ENCODE results near the gene ZNF474. TPM values are rescaled to one million over a fixed set of nuclear protein-coding genes. Genes with fewer than 3 reads are reported as not detected.
"Not testable (repeated sequence)": the region's sequence is repeated elsewhere in the genome, so short reads cannot be mapped to it uniquely, and the experiment has no call there.

ZNF474 gene
- 0.44 TPM in 1 of 2 replicates, not detected in the other for total RNA-seq (2014; rRNA removed; shearing (Covaris generic))

- Histone ChIP-seq H3K36me3 (no peaks in the 10 kb centered on the region), H3K4me1 (replicated peaks) (peaks cover 27% of the 10 kb centered on the region), H3K9me3 (replicated peaks) (no peaks in the 10 kb centered on the region), H3K4me3 (no peak within 1 kb of the TSS), H3K27me3 (replicated peaks) (no peaks in the 10 kb centered on the region), H3K27ac (peak within 1 kb of the TSS; percentile 43)
- peak; percentile 79 to 89 for DNase-seq (ENCODE audit: low read depth in 1 of 2, low spot score in 2 of 2)
Measured at GRCh38 chr5:122129306-122129705, at the start of gene ZNF474. Gene ZNF474 (plus strand): TSS chr5:122129546. CDS start chr5:122151991, 22,445 bp downstream.

DNA sequence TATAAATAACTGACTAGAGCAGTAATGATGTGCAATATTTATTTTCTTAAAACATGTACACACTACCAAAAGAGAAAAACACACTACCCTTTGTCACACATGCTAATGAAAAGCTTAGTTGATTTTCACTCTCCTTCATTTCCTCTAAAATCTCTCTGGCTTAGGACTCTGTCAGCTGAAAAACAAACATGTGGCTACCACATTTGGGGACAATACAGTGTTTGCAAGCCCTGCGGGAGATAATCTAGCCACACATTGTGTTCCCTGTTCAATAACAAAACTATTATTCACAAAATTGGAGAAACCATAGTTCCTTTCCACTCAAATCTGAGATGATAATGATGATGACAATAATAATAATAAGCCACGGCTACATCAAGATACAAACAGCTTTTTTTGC is 47.8 kb upstream of the ZNF474 start:
- no peak overlapping the region for H3K27ac ChIP-seq
- H3K9me3 ChIP-seq (replicated peaks) = no peaks in the 10 kb centered on the region
- H3K4me1 ChIP-seq (replicated peaks) = peaks cover 39% of the 10 kb centered on the region
- no peak for DNase-seq (ENCODE audit: low read depth in 1 of 2, low spot score in 2 of 2)
- H3K27me3 ChIP-seq (replicated peaks) = no peaks in the 10 kb centered on the region
- H3K36me3 ChIP-seq = no peaks in the 10 kb centered on the region
- H3K4me3 ChIP-seq = no peak overlapping the region

GRCh38 chr5:122083535-122083934 is 45.8 kb upstream of the ZNF474 start:
- no peak for DNase-seq (ENCODE audit: low read depth in 1 of 2, low spot score in 2 of 2)
- Histone ChIP-seq H3K36me3 (no peaks in the 10 kb centered on the region), H3K4me1 (replicated peaks) (peaks cover 20% of the 10 kb centered on the region)

GRCh38 chr5:122085041-122085440 is 44.3 kb upstream of the ZNF474 start:
- Histone ChIP-seq H3K4me1 (replicated peaks) (peaks cover 20% of the 10 kb centered on the region), H3K9me3 (replicated peaks) (no peaks in the 10 kb centered on the region), H3K36me3 (no peaks in the 10 kb centered on the region), H3K27ac (no peak overlapping the region), H3K4me3 (no peak overlapping the region), H3K27me3 (replicated peaks) (no peaks in the 10 kb centered on the region)
- DNase-seq (ENCODE audit: low read depth in 1 of 2, low spot score in 2 of 2) = no peak

More at GRCh38 chr5:122083535-122083934, 45.8 kb upstream of the ZNF474 start:
- H3K4me3 ChIP-seq = no peak overlapping the region
- no peaks in the 10 kb centered on the region for H3K27me3 ChIP-seq (replicated peaks)
- no peaks in the 10 kb centered on the region for H3K9me3 ChIP-seq (replicated peaks)
- H3K27ac ChIP-seq = no peak overlapping the region

- H3K36me3 ChIP-seq = no peaks in the 10 kb centered on the region
- H3K4me3 ChIP-seq = no peak overlapping the region
- H3K9me3 ChIP-seq (replicated peaks) = no peaks in the 10 kb centered on the region
- DNase-seq (ENCODE audit: low read depth in 1 of 2, low spot score in 2 of 2) = peak in 1 of 2 experiments; percentile 41
- H3K27me3 ChIP-seq (replicated peaks) = no peaks in the 10 kb centered on the region
- H3K4me1 ChIP-seq (replicated peaks) = peaks cover 18% of the 10 kb centered on the region
- H3K27ac ChIP-seq = no peak overlapping the region
Measured at GRCh38 chr5:122089096-122090013, 40.0 kb upstream of the ZNF474 start.

DNA sequence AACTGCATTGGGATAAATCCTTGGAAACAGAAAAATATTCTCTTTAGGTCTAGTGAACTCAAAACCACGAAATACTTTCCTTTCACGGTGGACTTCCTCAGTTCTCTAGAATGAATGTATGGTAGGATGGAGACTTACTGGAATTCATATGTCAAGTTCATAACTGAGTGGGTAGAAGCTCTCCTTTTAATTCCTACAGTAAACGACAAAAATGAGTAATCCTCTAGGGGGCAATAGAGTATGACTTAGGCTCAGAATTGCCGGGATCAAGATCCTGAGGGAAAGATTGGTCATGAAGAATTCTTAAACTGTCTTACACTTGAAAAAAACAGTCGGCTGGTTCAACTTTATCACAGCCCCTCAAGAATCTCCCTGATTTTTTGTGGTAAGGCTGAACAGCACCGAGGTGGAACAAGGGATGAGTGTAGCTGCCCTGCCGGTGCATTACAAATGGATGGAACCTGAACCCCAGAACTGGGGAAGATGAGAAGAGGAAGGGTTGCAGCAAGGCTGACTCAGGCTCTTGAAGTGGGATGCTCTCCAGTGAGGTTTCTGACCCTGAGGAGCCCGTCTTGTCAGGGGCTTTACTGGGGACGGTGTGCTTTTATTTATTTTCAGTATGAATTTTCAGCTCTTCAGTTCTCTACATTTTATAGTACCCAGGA is 37.3 kb upstream of the ZNF474 start:
- Histone ChIP-seq H3K27ac (no peak overlapping the region), H3K36me3 (no peaks in the 10 kb centered on the region), H3K4me3 (no peak overlapping the region), H3K4me1 (replicated peaks) (peaks cover 18% of the 10 kb centered on the region), H3K9me3 (replicated peaks) (no peaks in the 10 kb centered on the region), H3K27me3 (replicated peaks) (no peaks in the 10 kb centered on the region)
- DNase-seq (ENCODE audit: low read depth in 1 of 2, low spot score in 2 of 2) = no peak

- Histone ChIP-seq H3K27me3 (replicated peaks) (no peaks in the 10 kb centered on the region), H3K9me3 (replicated peaks) (no peaks in the 10 kb centered on the region), H3K27ac (peak overlapping the region; percentile 17), H3K36me3 (no peaks in the 10 kb centered on the region), H3K4me1 (replicated peaks) (peaks cover 23% of the 10 kb centered on the region), H3K4me3 (no peak overlapping the region)
- DNase-seq (ENCODE audit: low read depth in 1 of 2, low spot score in 2 of 2) = peak in 1 of 2 experiments; percentile 66
Measured at GRCh38 chr5:122093415-122094180, 35.7 kb upstream of the ZNF474 start.

GRCh38 chr5:122094251-122094650 is 35.1 kb upstream of the ZNF474 start:
- H3K27ac ChIP-seq; H3K9me3 ChIP-seq (replicated peaks); H3K4me3 ChIP-seq; DNase-seq (ENCODE audit: low read depth in 1 of 2, low spot score in 2 of 2); H3K27me3 ChIP-seq (replicated peaks); H3K36me3 ChIP-seq: not testable (repeated sequence)
- peaks cover 27% of the 10 kb centered on the region for H3K4me1 ChIP-seq (replicated peaks)

DNA sequence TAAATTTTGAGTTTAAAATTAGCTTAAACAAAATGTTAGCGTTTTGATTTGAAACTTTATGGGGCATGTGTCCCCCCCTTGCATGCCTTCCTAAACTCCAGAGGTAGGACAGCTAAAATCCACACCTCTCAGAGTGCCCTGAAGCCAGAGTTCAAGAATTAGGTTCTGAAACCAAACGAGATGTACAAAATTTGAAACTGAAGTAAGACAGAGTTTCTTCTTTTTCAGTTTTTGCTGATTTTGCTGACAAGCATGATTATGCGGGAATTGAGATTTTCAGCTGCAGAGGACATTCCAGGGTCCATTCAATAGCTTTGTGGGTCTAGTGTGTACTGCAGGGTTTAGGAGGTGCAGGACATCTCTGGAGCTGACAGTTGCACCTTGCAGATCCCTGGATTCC is 34.2 kb upstream of the ZNF474 start:
- H3K9me3 ChIP-seq (replicated peaks) = no peaks in the 10 kb centered on the region
- H3K36me3 ChIP-seq = no peaks in the 10 kb centered on the region
- peaks cover 27% of the 10 kb centered on the region for H3K4me1 ChIP-seq (replicated peaks)
- H3K27ac ChIP-seq = no peak overlapping the region
- no peak overlapping the region for H3K4me3 ChIP-seq
- no peak for DNase-seq (ENCODE audit: low read depth in 1 of 2, low spot score in 2 of 2)
- H3K27me3 ChIP-seq (replicated peaks) = no peaks in the 10 kb centered on the region

- H3K27me3 ChIP-seq (replicated peaks) = no peaks in the 10 kb centered on the region
- H3K4me1 ChIP-seq (replicated peaks) = peaks cover 24% of the 10 kb centered on the region
- H3K36me3 ChIP-seq = no peaks in the 10 kb centered on the region
- no peak overlapping the region for H3K4me3 ChIP-seq
- no peak for DNase-seq (ENCODE audit: low read depth in 1 of 2, low spot score in 2 of 2)
- H3K9me3 ChIP-seq (replicated peaks) = no peaks in the 10 kb centered on the region
- H3K27ac ChIP-seq = no peak overlapping the region
Measured at GRCh38 chr5:122097391-122097790, 32.0 kb upstream of the ZNF474 start.

DNA sequence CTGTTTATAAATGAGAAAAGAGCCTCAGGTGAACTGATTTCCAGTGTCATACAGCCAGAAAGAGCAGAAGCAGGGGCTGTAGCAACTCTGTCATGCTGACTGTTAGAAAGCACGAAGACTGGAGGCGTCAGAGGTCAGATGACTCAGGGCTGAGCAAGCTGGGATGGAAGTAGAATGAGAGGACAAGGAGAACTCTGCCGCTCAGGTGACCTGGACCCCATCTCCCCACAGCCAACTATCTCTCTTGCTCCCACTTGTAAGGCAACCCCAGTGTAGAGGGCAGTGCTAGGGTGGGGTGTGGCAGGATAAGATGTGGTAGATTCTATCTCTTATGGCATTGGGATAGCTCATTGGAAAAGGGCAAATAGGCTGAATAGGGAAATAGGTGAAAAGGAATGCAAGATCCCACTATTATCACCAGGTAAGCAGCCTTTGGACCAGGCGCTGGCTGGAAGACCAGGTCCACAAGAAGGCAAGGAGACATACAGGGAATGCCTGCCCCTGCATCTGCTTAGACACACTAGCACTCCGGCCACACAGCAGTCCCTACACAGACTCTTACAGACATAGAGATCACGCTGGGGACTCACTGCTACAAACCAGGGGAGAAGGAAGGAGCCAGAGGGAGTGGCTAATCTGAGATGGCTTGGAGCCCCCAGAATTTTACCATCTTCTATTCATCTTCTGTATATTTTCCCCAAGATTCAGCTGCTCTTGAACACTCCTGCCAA is 30.1 kb upstream of the ZNF474 start:
- Histone ChIP-seq H3K4me1 (replicated peaks) (peaks cover 12% of the 10 kb centered on the region), H3K27me3 (replicated peaks) (no peaks in the 10 kb centered on the region), H3K36me3 (no peaks in the 10 kb centered on the region), H3K4me3 (no peak overlapping the region), H3K27ac (no peak overlapping the region), H3K9me3 (replicated peaks) (no peaks in the 10 kb centered on the region)
- DNase-seq (ENCODE audit: low read depth in 1 of 2, low spot score in 2 of 2) = peak; percentile 39 to 64

DNA sequence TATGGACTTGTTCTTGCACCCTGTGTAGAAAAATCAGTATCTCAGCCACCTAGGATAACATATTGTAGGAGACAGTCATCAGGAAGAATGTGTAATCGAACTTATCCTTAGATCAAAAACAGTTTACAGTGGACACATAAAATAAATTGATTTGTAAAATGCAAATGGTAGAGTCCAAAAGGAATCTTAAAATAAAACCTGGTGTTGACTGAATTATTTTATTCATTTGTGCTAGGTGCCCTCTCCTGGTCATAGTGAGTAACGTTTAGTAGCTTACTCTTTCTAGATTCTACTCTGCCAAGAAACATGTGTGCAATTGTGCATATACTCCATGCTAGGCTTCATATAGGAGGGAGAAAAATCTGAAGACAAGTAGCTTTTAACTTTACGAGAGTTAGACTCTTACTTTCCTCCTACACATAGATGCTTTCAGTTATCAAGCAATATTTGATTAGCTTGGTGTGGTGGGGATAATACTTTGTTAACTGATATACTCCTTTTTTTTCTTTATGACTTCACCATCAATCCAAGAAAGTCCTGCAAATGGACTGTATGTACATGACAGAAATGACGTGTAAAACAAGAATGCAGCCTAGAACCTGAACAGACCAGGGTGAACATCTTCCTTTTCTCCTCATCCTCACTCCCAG is 27.6 kb upstream of the ZNF474 start:
- H3K27ac ChIP-seq = no peak overlapping the region
- peak in 1 of 2 experiments; percentile 45 for DNase-seq (ENCODE audit: low read depth in 1 of 2, low spot score in 2 of 2)
- no peak overlapping the region for H3K4me3 ChIP-seq
- no peaks in the 10 kb centered on the region for H3K9me3 ChIP-seq (replicated peaks)
- no peaks in the 10 kb centered on the region for H3K27me3 ChIP-seq (replicated peaks)
- peaks cover 12% of the 10 kb centered on the region for H3K4me1 ChIP-seq (replicated peaks)
- no peaks in the 10 kb centered on the region for H3K36me3 ChIP-seq

GRCh38 chr5:122102825-122103224 is 26.5 kb upstream of the ZNF474 start:
- no peak overlapping the region for H3K27ac ChIP-seq
- H3K4me1 ChIP-seq (replicated peaks) = peaks cover 8% of the 10 kb centered on the region
- H3K4me3 ChIP-seq = no peak overlapping the region
- no peak for DNase-seq (ENCODE audit: low read depth in 1 of 2, low spot score in 2 of 2)
- H3K9me3 ChIP-seq (replicated peaks) = no peaks in the 10 kb centered on the region
- no peaks in the 10 kb centered on the region for H3K36me3 ChIP-seq
- no peaks in the 10 kb centered on the region for H3K27me3 ChIP-seq (replicated peaks)

Measured in SJSA1 (cell line).